GM23338 (cell line): Measurements from ENCODE around the gene MOB2. TPM values are rescaled to one million over a fixed set of nuclear protein-coding genes. Genes with fewer than 3 reads are reported as not detected.

ENCODE experiments used
- ATAC-seq: fragments of 200-7000 bp; cut with Tn5 transposase; 3 replicates; pipeline ENCODE4 v1.9.1; 2020
- DNase-seq: peaks from one replicate; pipeline ENCODE4 v3.0.0-alpha.2; 2015; ENCODE audit warnings: low spot score
- H2AFZ ChIP-seq: fragments of 200-600 bp; sonication (generic); 2 replicates; pipeline ENCODE4 v1.8.0; 2016; ENCODE audit warnings: antibody characterized with exemption, mild to moderate bottlenecking, moderate library complexity
- H3F3A ChIP-seq: fragments of 200-600 bp; sonication (generic); replicated peaks from 2 replicates; pipeline ENCODE4 v1.8.0; 2017; ENCODE audit warnings: antibody characterized with exemption, mixed run types, low read depth
- H3K27ac ChIP-seq: fragments of 200-600 bp; sonication (generic); 2 replicates; pipeline ENCODE4 v1.6.1; 2016; ENCODE audit warnings: low read depth
- H3K27me3 ChIP-seq: fragments of 200-600 bp; sonication (generic); 2 replicates; pipeline ENCODE4 v1.8.0; 2016; ENCODE audit warnings: mild to moderate bottlenecking, mixed run types, moderate library complexity; ENCODE audit not compliant: insufficient read depth
- H3K36me3 ChIP-seq: fragments of 200-600 bp; sonication (generic); 2 replicates; pipeline ENCODE4 v1.8.0; 2016; ENCODE audit warnings: mild to moderate bottlenecking; ENCODE audit not compliant: insufficient read depth
- H3K4me1 ChIP-seq: fragments of 200-600 bp; sonication (generic); 2 replicates; pipeline ENCODE4 v1.8.0; 2016; ENCODE audit warnings: mild to moderate bottlenecking, moderate library complexity; ENCODE audit not compliant: insufficient read depth
- H3K4me2 ChIP-seq: fragments of 200-600 bp; sonication (generic); 2 replicates; pipeline ENCODE4 v1.7.1; 2017; ENCODE audit warnings: mixed run types
- H3K4me3 ChIP-seq: fragments of 200-600 bp; sonication (generic); 2 replicates; pipeline ENCODE4 v1.6.1; 2016; ENCODE audit warnings: mixed run types
- H3K79me2 ChIP-seq: fragments of 200-600 bp; sonication (generic); replicated peaks from 2 replicates; pipeline ENCODE4 v1.8.0; 2017; ENCODE audit warnings: mild to moderate bottlenecking; ENCODE audit not compliant: insufficient read depth
- H3K9me2 ChIP-seq: fragments of 200-600 bp; sonication (generic); 2 replicates; pipeline ENCODE4 v1.8.0; 2017; ENCODE audit not compliant: insufficient read depth
- H4K20me1 ChIP-seq: fragments of 200-600 bp; sonication (generic); replicated peaks from 2 replicates; pipeline ENCODE4 v1.8.0; 2017; ENCODE audit warnings: mild to moderate bottlenecking; ENCODE audit not compliant: insufficient read depth
- H3K27ac Mint-ChIP-seq: 2 replicates; pipeline ENCODE4 v1.8.0; 2020; ENCODE audit warnings: inconsistent platforms, mild to moderate bottlenecking, moderate library complexity, mixed read lengths
- H3K27me3 Mint-ChIP-seq: 3 replicates; pipeline ENCODE4 v1.8.0; 2022; ENCODE audit warnings: low read depth, mild to moderate bottlenecking, moderate library complexity, mixed read lengths, inconsistent platforms; ENCODE audit not compliant: insufficient read depth, poor library complexity
- H3K36me3 Mint-ChIP-seq: 3 replicates; pipeline ENCODE4 v1.8.0; 2021; ENCODE audit warnings: low read depth, mild to moderate bottlenecking, inconsistent platforms, moderate library complexity, mixed read lengths
- H3K4me1 Mint-ChIP-seq: 3 replicates; pipeline ENCODE4 v1.8.0; 2020; ENCODE audit warnings: mild to moderate bottlenecking, inconsistent platforms, mixed read lengths
- H3K4me3 Mint-ChIP-seq: 3 replicates; pipeline ENCODE4 v1.8.0; 2021; ENCODE audit warnings: moderate library complexity, mild to moderate bottlenecking, inconsistent platforms, mixed read lengths
- H3K9me3 Mint-ChIP-seq: 3 replicates; pipeline ENCODE4 v1.8.0; 2020; ENCODE audit warnings: moderate library complexity, mild to moderate bottlenecking, inconsistent platforms, mixed read lengths
- CREB1 ChIP-seq: fragments of 250-450 bp; sonication (Bioruptor Pico); IDR thresholded peaks from 2 replicates; pipeline ENCODE4 v1.5.0; 2020; ENCODE audit warnings: low read depth, mild to moderate bottlenecking, moderate library complexity
- CTCF ChIP-seq, 2 experiments: fragments of 200-600 bp in 1 of 2; sonication (generic) in 1 of 2; conservative IDR thresholded peaks; 2 replicates each; pipeline versions ENCODE4 v1.5.1 to v1.6.1; 2016 to 2017; ENCODE audit warnings: antibody characterized with exemption in 2 of 2, low read depth in 2 of 2, mild to moderate bottlenecking in 2 of 2, moderate library complexity in 1 of 2
- EZH2 ChIP-seq: fragments of 200-600 bp; sonication (generic); IDR thresholded peaks from one replicate; pipeline ENCODE4 v1.8.0; 2017; ENCODE audit warnings: antibody characterized with exemption, mild to moderate bottlenecking, low read depth; ENCODE audit not compliant: unreplicated experiment
- EZH2phosphoT487 ChIP-seq: fragments of 200-600 bp; sonication (generic); IDR thresholded peaks from one replicate; pipeline ENCODE4 v1.8.1; 2018; ENCODE audit warnings: antibody characterized with exemption; ENCODE audit not compliant: unreplicated experiment
- JUNB ChIP-seq: IDR thresholded peaks from one replicate; pipeline ENCODE4 v1.6.1; 2016; ENCODE audit warnings: antibody characterized with exemption; ENCODE audit not compliant: unreplicated experiment
- NANOG ChIP-seq: IDR thresholded peaks from 2 replicates; pipeline ENCODE4 v1.6.1; 2016; ENCODE audit warnings: antibody characterized with exemption, borderline replicate concordance
- POLR2AphosphoS5 ChIP-seq: IDR thresholded peaks from 2 replicates; pipeline ENCODE4 v1.6.1; 2016; ENCODE audit warnings: antibody characterized with exemption, low read depth
- STAT1 ChIP-seq: IDR thresholded peaks from one replicate; pipeline ENCODE4 v1.6.1; 2016; ENCODE audit warnings: antibody characterized with exemption; ENCODE audit not compliant: unreplicated experiment
- ZNF114 ChIP-seq: fragments of 250-450 bp; sonication (Bioruptor Pico); IDR thresholded peaks from 2 replicates; pipeline ENCODE4 v1.5.0; 2020; ENCODE audit warnings: mild to moderate bottlenecking, moderate library complexity
- ZNF331 ChIP-seq: fragments of 250-450 bp; sonication (Bioruptor Pico); IDR thresholded peaks from 2 replicates; pipeline ENCODE4 v1.5.0; 2020; ENCODE audit warnings: low read depth, mild to moderate bottlenecking, moderate library complexity
- ZNF462 ChIP-seq: fragments of 250-450 bp; sonication (Bioruptor Pico); IDR thresholded peaks from 2 replicates; pipeline ENCODE4 v1.5.0; 2020; ENCODE audit warnings: mild to moderate bottlenecking, moderate library complexity
- polyA plus RNA-seq: library from polyadenylated mRNA; unstranded; fragments of >200 nt; fragmentation: Nextera tagmentation; extraction: Ambion mirVana; gene quantifications from 2 replicates; pipeline ENCODE4 v1.2.1, GENCODE V29; 2016
- total RNA-seq: library from RNA; depleted of rRNA; stranded (reverse); fragments of >200 nt; shearing (Covaris generic); gene quantifications from 2 replicates; pipeline ENCODE4 v1.2.3, GENCODE V29; 2014

The MOB2 gene
- total and polyA plus RNA-seq, 2 experiments from 2014 or later, result 10.1 to 19.7 TPM

- Histone ChIP-seq H3K9me2 (no peaks in the 10 kb centered on the region), H2AFZ (no peak overlapping the region), H3K4me1 (no peaks in the 10 kb centered on the region), H3K4me2 (no peak overlapping the region), H3K4me3 (no peak overlapping the region), H3K36me3 (no peaks in the 10 kb centered on the region), H4K20me1 (no peaks in the 10 kb centered on the region), H3K79me2 (no peaks in the 10 kb centered on the region), H3F3A (no peaks in the 10 kb centered on the region), H3K27ac (no peak overlapping the region), H3K27me3 (no peaks in the 10 kb centered on the region)
- DNase-seq (no peak), ATAC-seq (no peak)
- TF ChIP-seq ZNF331 (CRISPR knock-in tag), result no peak
- TF ChIP-seq CTCF (conservative IDR thresholded peaks at IDR 0.05; ENCODE audit: low read depth in 2 of 2), result no peak
- no peak for TF ChIP-seq EZH2phosphoT487
- no peak for TF ChIP-seq NANOG
- no peak for TF ChIP-seq ZNF462 (CRISPR knock-in tag)
- TF ChIP-seq ZNF114 (CRISPR knock-in tag), result no peak
- no peak for TF ChIP-seq CREB1
- TF ChIP-seq STAT1, result no peak
- no peak for TF ChIP-seq POLR2AphosphoS5
- no peak for TF ChIP-seq EZH2
- no peak for TF ChIP-seq JUNB
- H3K27me3 Mint-ChIP-seq, result peaks cover 5% of the 10 kb centered on the region
- H3K4me3 Mint-ChIP-seq, result no peak overlapping the region
- H3K27ac Mint-ChIP-seq, result peak overlapping the region; percentile 70; the same call in 1 of the 2 replicates
- no peaks in the 10 kb centered on the region for H3K9me3 Mint-ChIP-seq
- no peaks in the 10 kb centered on the region for H3K36me3 Mint-ChIP-seq
- H3K4me1 Mint-ChIP-seq, result no peaks in the 10 kb centered on the region; the same call in 2 of the 3 replicates
Observed at GRCh38 chr11:1469287-1469910, 17.2 kb downstream of the MOB2 start.
